Stomach (tissue), 4 donors: ENCODE data around the gene PLS1.

Experiments used
- CTCF ChIP-seq, 7 experiments: fragments of 450-650 bp in 4 of 7; fragments of 200-600 bp in 3 of 7; sonication (generic) in 3 of 7; IDR thresholded peaks; one replicate each; pipeline ENCODE4 v1.5.1; 2016 to 2019; ENCODE audit warnings: antibody characterized with exemption in 7 of 7, control low read depth in 2 of 7, mild to moderate bottlenecking in 1 of 7
- EP300 ChIP-seq: sonication (generic); formaldehyde crosslinking; IDR thresholded peaks from one replicate; pipeline ENCODE4 v1.6.1; 2017; ENCODE audit warnings: antibody characterized with exemption
- POLR2A ChIP-seq, 4 donors: fragments of 450-650 bp; IDR thresholded peaks; one replicate each; pipeline ENCODE4 v1.6.1; 2016; ENCODE audit warnings: antibody characterized with exemption in 4 of 4, control low read depth in 2 of 4, mild to moderate bottlenecking in 1 of 4, moderate library complexity in 1 of 4

GRCh38 chr3:142754494-142754893, 158.3 kb downstream of the PLS1 start:
- TF ChIP-seq CTCF (IDR thresholded peaks at IDR 0.05) (no peak), POLR2A (IDR thresholded peaks at IDR 0.05) (no peak), EP300 (no peak)
